MM.1S (cell line): ENCODE measurements around the gene LTBP1.

Source experiments
- DNase-seq: peaks from one replicate; pipeline ENCODE4 v3.0.0-alpha.2; 2015
- H2AFZ ChIP-seq: fragments of 300-600 bp; sonication (generic); 2 replicates; pipeline ENCODE4 v1.6.0; 2016; ENCODE audit warnings: antibody characterized with exemption, low read length
- H3F3A ChIP-seq: fragments of 300-600 bp; sonication (generic); 2 replicates; pipeline ENCODE4 v1.6.1; 2016; ENCODE audit warnings: mild to moderate bottlenecking, antibody characterized with exemption, low read length, moderate library complexity, mixed read lengths; ENCODE audit not compliant: insufficient read depth
- H3K27ac ChIP-seq: fragments of 300-600 bp; sonication (generic); 2 replicates; pipeline ENCODE4 v1.5.1; 2016; ENCODE audit warnings: mild to moderate bottlenecking, low read length
- H3K27me3 ChIP-seq: fragments of 300-600 bp; sonication (generic); replicated peaks from 2 replicates; pipeline ENCODE4 v1.6.0; 2016; ENCODE audit warnings: low read length; ENCODE audit not compliant: insufficient read depth
- H3K36me3 ChIP-seq: fragments of 300-600 bp; sonication (generic); replicated peaks from 2 replicates; pipeline ENCODE4 v1.6.1; 2016; ENCODE audit warnings: mild to moderate bottlenecking, low read length, mixed read lengths; ENCODE audit not compliant: insufficient read depth
- H3K4me1 ChIP-seq: fragments of 300-600 bp; sonication (generic); 2 replicates; pipeline ENCODE4 v1.6.1; 2016; ENCODE audit warnings: low read length, mixed read lengths
- H3K4me2 ChIP-seq: fragments of 300-600 bp; sonication (generic); 2 replicates; pipeline ENCODE4 v1.6.0; 2016; ENCODE audit warnings: low read depth, low read length
- H3K4me3 ChIP-seq: fragments of 300-600 bp; sonication (generic); 2 replicates; pipeline ENCODE4 v1.5.1; 2016; ENCODE audit warnings: low read length, mixed read lengths
- H3K79me2 ChIP-seq: fragments of 300-600 bp; sonication (generic); 2 replicates; pipeline ENCODE4 v1.6.1; 2016; ENCODE audit warnings: mixed run types, low read length, mixed read lengths
- H3K9ac ChIP-seq: fragments of 300-600 bp; sonication (generic); 2 replicates; pipeline ENCODE4 v1.6.1; 2016; ENCODE audit warnings: low read length, mixed read lengths
- H3K9me2 ChIP-seq: fragments of 300-600 bp; sonication (generic); replicated peaks from 2 replicates; pipeline ENCODE4 v1.6.1; 2016; ENCODE audit warnings: mild to moderate bottlenecking, low read length, mixed read lengths; ENCODE audit not compliant: insufficient read depth
- H3K9me3 ChIP-seq: fragments of 300-600 bp; sonication (generic); replicated peaks from 2 replicates; pipeline ENCODE4 v1.6.1; 2016; ENCODE audit warnings: mild to moderate bottlenecking, low read length, mixed read lengths; ENCODE audit not compliant: insufficient read depth
- H4K20me1 ChIP-seq: fragments of 300-600 bp; sonication (generic); 2 replicates; pipeline ENCODE4 v1.6.1; 2016; ENCODE audit warnings: mild to moderate bottlenecking, low read length, moderate library complexity, mixed read lengths; ENCODE audit not compliant: insufficient read depth
- CTCF ChIP-seq: fragments of 300-600 bp; sonication (generic); IDR thresholded peaks from 2 replicates; pipeline ENCODE4 v1.5.1; 2016; ENCODE audit warnings: antibody characterized with exemption, low read length, mixed read lengths
- EZH2 ChIP-seq: fragments of 300-600 bp; sonication (generic); optimal IDR thresholded peaks from 2 replicates; pipeline ENCODE3; 2017; ENCODE audit warnings: low read depth, mild to moderate bottlenecking, antibody characterized with exemption, low read length, mixed read lengths
- EZH2phosphoT487 ChIP-seq: fragments of 300-600 bp; sonication (generic); IDR thresholded peaks from 2 replicates; pipeline ENCODE4 v1.6.1; 2018; ENCODE audit warnings: antibody characterized with exemption, low read length

Gene LTBP1

GRCh38 chr2:33344230-33344629 is 397.5 kb downstream of the LTBP1 start:
- H3K4me2 ChIP-seq, result no peak overlapping the region
- no peak overlapping the region for H2AFZ ChIP-seq
- H3K9me2 ChIP-seq, result no peaks in the 10 kb centered on the region
- no peak overlapping the region for H3K4me3 ChIP-seq
- H3K79me2 ChIP-seq, result no peaks in the 10 kb centered on the region
- H3K4me1 ChIP-seq, result no peaks in the 10 kb centered on the region
- no peaks in the 10 kb centered on the region for H3F3A ChIP-seq
- DNase-seq, result no peak
- H3K9me3 ChIP-seq, result no peaks in the 10 kb centered on the region
- no peaks in the 10 kb centered on the region for H3K27me3 ChIP-seq
- H3K27ac ChIP-seq, result no peak overlapping the region
- no peaks in the 10 kb centered on the region for H4K20me1 ChIP-seq
- no peaks in the 10 kb centered on the region for H3K36me3 ChIP-seq
- no peak overlapping the region for H3K9ac ChIP-seq
- TF ChIP-seq EZH2 (no peak), EZH2phosphoT487 (no peak), CTCF (no peak)

GRCh38 chr2:33347856-33348255 is 401.1 kb downstream of the LTBP1 start:
- H3K79me2 ChIP-seq, result no peaks in the 10 kb centered on the region
- H3K4me1 ChIP-seq, result no peaks in the 10 kb centered on the region
- no peak overlapping the region for H3K27ac ChIP-seq
- no peaks in the 10 kb centered on the region for H3K9me3 ChIP-seq
- no peak overlapping the region for H3K9ac ChIP-seq
- no peaks in the 10 kb centered on the region for H3K9me2 ChIP-seq
- H3K4me2 ChIP-seq, result no peak overlapping the region
- H4K20me1 ChIP-seq, result no peaks in the 10 kb centered on the region
- H3F3A ChIP-seq, result no peaks in the 10 kb centered on the region
- DNase-seq, result no peak
- TF ChIP-seq EZH2, result no peak
- no peak for TF ChIP-seq CTCF
- no peak for TF ChIP-seq EZH2phosphoT487
- H3K4me3 ChIP-seq, result no peak overlapping the region
- H3K36me3 ChIP-seq, result no peaks in the 10 kb centered on the region
- H3K27me3 ChIP-seq, result no peaks in the 10 kb centered on the region
- H2AFZ ChIP-seq, result no peak overlapping the region

DNA sequence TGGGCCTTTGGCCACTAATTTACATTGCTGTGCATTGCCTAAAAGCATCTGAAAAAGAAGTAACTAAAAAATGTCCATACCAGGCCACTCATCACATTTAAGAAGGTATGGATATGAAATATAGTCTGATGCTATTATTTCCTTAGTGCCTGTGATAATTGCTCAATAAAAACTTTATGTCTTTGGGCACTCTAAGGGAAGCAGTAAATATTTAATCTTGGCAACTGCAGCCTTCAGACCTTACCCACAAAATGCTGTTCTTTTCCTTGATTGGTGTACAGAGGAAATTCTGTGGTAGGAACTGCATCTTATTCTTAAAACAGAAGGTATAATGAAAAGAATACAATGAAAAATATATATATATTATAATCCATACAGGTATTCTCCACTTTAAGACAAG is 403.9 kb downstream of the LTBP1 start:
- H2AFZ ChIP-seq, result no peak overlapping the region
- no peaks in the 10 kb centered on the region for H3K36me3 ChIP-seq
- no peak overlapping the region for H3K27ac ChIP-seq
- H3F3A ChIP-seq, result no peaks in the 10 kb centered on the region
- no peaks in the 10 kb centered on the region for H3K9me3 ChIP-seq
- TF ChIP-seq EZH2 (no peak), CTCF (no peak), EZH2phosphoT487 (no peak)
- H3K9me2 ChIP-seq, result no peaks in the 10 kb centered on the region
- H3K79me2 ChIP-seq, result no peaks in the 10 kb centered on the region
- H3K9ac ChIP-seq, result no peak overlapping the region
- no peak overlapping the region for H3K4me2 ChIP-seq
- no peaks in the 10 kb centered on the region for H4K20me1 ChIP-seq
- H3K4me3 ChIP-seq, result no peak overlapping the region
- no peaks in the 10 kb centered on the region for H3K27me3 ChIP-seq
- DNase-seq, result no peak
- H3K4me1 ChIP-seq, result no peaks in the 10 kb centered on the region

DNA sequence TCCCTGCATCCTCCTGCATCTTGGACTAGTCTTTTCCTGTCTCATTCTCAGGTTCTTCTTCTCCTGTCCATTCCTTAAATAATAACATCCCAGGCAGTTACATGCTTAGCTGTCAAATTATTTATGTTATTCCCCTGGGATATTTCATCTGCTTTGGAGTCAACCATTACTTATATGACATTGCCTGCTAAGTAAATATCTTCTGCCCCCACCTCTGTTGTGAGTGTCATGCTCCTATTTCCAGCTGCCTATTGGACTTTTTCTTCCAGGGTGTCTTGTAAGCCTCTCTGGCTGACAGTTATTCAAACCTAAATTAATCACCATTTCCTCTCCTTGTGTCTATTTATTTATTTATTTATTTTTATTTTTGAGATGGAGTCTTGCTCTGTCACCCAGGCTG is 405.0 kb downstream of the LTBP1 start:
- Histone ChIP-seq H3K4me3 (no peak overlapping the region), H3K27ac (no peak overlapping the region)

More for the DNA sequence above, 405.0 kb downstream of the LTBP1 start:
- H3K27me3 ChIP-seq, result no peaks in the 10 kb centered on the region
- no peaks in the 10 kb centered on the region for H3K79me2 ChIP-seq
- H3K4me1 ChIP-seq, result no peaks in the 10 kb centered on the region
- DNase-seq, result no peak
- no peaks in the 10 kb centered on the region for H3F3A ChIP-seq
- no peaks in the 10 kb centered on the region for H3K9me2 ChIP-seq
- H3K9ac ChIP-seq, result no peak overlapping the region
- H2AFZ ChIP-seq, result no peak overlapping the region
- H3K9me3 ChIP-seq, result no peaks in the 10 kb centered on the region
- no peaks in the 10 kb centered on the region for H3K36me3 ChIP-seq
- no peaks in the 10 kb centered on the region for H4K20me1 ChIP-seq
- TF ChIP-seq EZH2, result no peak
- no peak for TF ChIP-seq EZH2phosphoT487
- no peak for TF ChIP-seq CTCF
- H3K4me2 ChIP-seq, result no peak overlapping the region
